ENCODE data around the gene CAMTA1. TPM values are rescaled to one million over a fixed set of nuclear protein-coding genes. Genes with fewer than 3 reads are reported as not detected.

The CAMTA1 gene
- total and polyA plus RNA-seq, 4 donors = 18.0 to 93.5 (median 35.8) TPM

DNA sequence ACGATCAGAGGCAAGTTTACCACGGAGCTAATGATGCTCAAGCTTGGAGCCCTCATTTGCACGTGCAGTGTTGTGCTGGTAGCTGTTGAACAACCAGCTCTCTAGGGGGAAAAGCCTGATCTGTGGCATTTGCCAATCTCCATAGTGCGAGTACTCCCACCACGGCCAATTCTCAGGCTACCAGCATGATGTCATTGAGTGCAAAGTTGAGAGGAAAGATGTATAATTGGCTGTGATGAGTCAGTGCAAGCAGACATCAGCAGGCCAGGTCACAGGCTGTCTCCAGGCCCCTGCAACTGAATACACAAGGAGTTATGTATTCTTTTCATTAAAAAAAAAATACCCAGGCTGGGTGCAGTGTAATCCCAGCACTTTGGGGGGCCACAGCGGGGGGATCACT is 752.8 kb downstream of the CAMTA1 start:
- Histone ChIP-seq H3K36me3 (ENCODE audit: control insufficient read depth in 4 of 4, insufficient read depth in 3 of 4, low read depth in 1 of 4, low read length in 3 of 4) (no peaks in the 10 kb centered on the region), H3K9me3 (ENCODE audit: control insufficient read depth in 4 of 4, low read length in 3 of 4) (no peaks in the 10 kb centered on the region), H3K27ac (ENCODE audit: low read depth in 1 of 2, low read length in 2 of 2) (no peak overlapping the region), H3K4me1 (ENCODE audit: control insufficient read depth in 4 of 4, insufficient read depth in 4 of 4, low read length in 3 of 4) (peaks cover 0 to 7% (median 3%) of the 10 kb centered on the region in 4 donors), H3K4me3 (ENCODE audit: low read depth in 1 of 3, low read length in 3 of 3) (no peak overlapping the region), H3K9ac (ENCODE audit: low read depth in 1 of 2, low read length in 2 of 2) (no peak overlapping the region), H3K27me3 (ENCODE audit: control insufficient read depth in 4 of 4, insufficient read depth in 4 of 4, low read length in 3 of 4) (no peaks in the 10 kb centered on the region)
- no peak for TF ChIP-seq RXRA (IDR thresholded peaks at IDR 0.05)
- TF ChIP-seq SP1 (IDR thresholded peaks at IDR 0.05) = no peak
- no peak for TF ChIP-seq YY1 (IDR thresholded peaks at IDR 0.05)
- no peak for TF ChIP-seq FOXA2 (IDR thresholded peaks at IDR 0.05)
- no peak for TF ChIP-seq EGR1 (IDR thresholded peaks at IDR 0.05; ENCODE audit: low read depth in 2 of 2)
- TF ChIP-seq, protein P1, sequence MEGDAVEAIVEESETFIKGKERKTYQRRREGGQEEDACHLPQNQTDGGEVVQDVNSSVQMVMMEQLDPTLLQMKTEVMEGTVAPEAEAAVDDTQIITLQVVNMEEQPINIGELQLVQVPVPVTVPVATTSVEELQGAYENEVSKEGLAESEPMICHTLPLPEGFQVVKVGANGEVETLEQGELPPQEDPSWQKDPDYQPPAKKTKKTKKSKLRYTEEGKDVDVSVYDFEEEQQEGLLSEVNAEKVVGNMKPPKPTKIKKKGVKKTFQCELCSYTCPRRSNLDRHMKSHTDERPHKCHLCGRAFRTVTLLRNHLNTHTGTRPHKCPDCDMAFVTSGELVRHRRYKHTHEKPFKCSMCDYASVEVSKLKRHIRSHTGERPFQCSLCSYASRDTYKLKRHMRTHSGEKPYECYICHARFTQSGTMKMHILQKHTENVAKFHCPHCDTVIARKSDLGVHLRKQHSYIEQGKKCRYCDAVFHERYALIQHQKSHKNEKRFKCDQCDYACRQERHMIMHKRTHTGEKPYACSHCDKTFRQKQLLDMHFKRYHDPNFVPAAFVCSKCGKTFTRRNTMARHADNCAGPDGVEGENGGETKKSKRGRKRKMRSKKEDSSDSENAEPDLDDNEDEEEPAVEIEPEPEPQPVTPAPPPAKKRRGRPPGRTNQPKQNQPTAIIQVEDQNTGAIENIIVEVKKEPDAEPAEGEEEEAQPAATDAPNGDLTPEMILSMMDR (IDR thresholded peaks at IDR 0.05; ENCODE audit: low read depth, low read length, missing input control) = no peak
- TF ChIP-seq, protein P2, sequence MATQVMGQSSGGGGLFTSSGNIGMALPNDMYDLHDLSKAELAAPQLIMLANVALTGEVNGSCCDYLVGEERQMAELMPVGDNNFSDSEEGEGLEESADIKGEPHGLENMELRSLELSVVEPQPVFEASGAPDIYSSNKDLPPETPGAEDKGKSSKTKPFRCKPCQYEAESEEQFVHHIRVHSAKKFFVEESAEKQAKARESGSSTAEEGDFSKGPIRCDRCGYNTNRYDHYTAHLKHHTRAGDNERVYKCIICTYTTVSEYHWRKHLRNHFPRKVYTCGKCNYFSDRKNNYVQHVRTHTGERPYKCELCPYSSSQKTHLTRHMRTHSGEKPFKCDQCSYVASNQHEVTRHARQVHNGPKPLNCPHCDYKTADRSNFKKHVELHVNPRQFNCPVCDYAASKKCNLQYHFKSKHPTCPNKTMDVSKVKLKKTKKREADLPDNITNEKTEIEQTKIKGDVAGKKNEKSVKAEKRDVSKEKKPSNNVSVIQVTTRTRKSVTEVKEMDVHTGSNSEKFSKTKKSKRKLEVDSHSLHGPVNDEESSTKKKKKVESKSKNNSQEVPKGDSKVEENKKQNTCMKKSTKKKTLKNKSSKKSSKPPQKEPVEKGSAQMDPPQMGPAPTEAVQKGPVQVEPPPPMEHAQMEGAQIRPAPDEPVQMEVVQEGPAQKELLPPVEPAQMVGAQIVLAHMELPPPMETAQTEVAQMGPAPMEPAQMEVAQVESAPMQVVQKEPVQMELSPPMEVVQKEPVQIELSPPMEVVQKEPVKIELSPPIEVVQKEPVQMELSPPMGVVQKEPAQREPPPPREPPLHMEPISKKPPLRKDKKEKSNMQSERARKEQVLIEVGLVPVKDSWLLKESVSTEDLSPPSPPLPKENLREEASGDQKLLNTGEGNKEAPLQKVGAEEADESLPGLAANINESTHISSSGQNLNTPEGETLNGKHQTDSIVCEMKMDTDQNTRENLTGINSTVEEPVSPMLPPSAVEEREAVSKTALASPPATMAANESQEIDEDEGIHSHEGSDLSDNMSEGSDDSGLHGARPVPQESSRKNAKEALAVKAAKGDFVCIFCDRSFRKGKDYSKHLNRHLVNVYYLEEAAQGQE (IDR thresholded peaks at IDR 0.05) = no peak
- TF ChIP-seq, protein P3, sequence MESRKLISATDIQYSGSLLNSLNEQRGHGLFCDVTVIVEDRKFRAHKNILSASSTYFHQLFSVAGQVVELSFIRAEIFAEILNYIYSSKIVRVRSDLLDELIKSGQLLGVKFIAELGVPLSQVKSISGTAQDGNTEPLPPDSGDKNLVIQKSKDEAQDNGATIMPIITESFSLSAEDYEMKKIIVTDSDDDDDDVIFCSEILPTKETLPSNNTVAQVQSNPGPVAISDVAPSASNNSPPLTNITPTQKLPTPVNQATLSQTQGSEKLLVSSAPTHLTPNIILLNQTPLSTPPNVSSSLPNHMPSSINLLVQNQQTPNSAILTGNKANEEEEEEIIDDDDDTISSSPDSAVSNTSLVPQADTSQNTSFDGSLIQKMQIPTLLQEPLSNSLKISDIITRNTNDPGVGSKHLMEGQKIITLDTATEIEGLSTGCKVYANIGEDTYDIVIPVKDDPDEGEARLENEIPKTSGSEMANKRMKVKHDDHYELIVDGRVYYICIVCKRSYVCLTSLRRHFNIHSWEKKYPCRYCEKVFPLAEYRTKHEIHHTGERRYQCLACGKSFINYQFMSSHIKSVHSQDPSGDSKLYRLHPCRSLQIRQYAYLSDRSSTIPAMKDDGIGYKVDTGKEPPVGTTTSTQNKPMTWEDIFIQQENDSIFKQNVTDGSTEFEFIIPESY (IDR thresholded peaks at IDR 0.05) = no peak
- no peak for TF ChIP-seq RAD21 (IDR thresholded peaks at IDR 0.05)
- TF ChIP-seq HNF4A (conservative IDR thresholded peaks at IDR 0.05) = no peak
- TF ChIP-seq, protein P4, sequence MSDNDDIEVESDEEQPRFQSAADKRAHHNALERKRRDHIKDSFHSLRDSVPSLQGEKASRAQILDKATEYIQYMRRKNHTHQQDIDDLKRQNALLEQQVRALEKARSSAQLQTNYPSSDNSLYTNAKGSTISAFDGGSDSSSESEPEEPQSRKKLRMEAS (IDR thresholded peaks at IDR 0.05) = no peak
- no peak for TF ChIP-seq JUND (IDR thresholded peaks at IDR 0.05)
- no peak for TF ChIP-seq FOXA1 (IDR thresholded peaks at IDR 0.05)
- TF ChIP-seq TAF1 (conservative IDR thresholded peaks at IDR 0.05) = no peak
- no peak for TF ChIP-seq NR2F2 (IDR thresholded peaks at IDR 0.05)
- WGBS = 85% methylated on average over 6 of the region's 6 CpGs
- DNase-seq (ENCODE audit: low spot score) = no peak

Measured in liver (tissue), 9 donors.